Ecto neural progenitor cell (in vitro differentiated cells): ENCODE results near the gene CLTA.
"Not testable (repeated sequence)": the region's sequence is repeated elsewhere in the genome, so short reads cannot be mapped to it uniquely, and the experiment has no call there.

ENCODE experiments used
- DNase-seq: peaks from one replicate; pipeline ENCODE4 v3.0.0-alpha.2; 2018; ENCODE audit warnings: low spot score

Gene CLTA

DNA sequence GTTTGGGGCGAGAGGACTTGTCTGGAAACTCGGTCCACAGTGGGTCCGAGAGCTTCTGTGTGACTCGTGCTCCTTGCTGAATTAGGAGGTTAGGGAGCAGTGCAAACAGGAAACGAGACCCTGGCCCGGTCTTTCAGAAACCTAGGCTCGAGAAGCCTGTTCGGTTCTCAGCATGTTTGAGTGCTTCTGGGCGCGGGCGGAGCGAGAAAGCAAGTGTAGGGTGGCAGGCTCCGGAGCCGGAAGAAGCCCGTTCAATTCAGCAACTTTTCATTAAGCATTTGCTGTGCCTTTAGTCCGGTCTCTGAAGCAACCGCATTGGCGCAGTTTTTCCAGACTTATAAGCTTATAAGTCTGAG, 547 bp downstream of the CLTA start:
- DNase-seq, result no peak

DNA sequence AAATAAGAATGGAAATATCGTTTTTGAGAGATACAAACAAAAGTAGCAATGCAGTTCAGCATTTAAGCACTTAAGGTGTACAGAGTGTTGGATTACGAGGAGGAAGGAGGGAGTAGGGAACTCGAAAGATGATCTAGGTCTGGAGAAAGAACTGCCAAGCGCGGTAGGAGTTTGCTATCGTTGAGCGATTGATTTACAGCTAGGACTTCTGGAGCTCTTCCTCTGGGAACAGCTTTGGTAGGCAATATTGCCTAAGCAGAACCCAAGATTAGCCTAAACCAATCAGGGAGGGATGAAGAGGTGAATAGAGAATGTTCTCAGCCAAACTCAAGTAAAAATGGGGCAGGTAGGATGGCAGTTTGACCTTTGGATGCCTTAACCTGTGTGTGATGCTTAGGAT, 965 bp downstream of the CLTA start:
- no peak for DNase-seq

DNA sequence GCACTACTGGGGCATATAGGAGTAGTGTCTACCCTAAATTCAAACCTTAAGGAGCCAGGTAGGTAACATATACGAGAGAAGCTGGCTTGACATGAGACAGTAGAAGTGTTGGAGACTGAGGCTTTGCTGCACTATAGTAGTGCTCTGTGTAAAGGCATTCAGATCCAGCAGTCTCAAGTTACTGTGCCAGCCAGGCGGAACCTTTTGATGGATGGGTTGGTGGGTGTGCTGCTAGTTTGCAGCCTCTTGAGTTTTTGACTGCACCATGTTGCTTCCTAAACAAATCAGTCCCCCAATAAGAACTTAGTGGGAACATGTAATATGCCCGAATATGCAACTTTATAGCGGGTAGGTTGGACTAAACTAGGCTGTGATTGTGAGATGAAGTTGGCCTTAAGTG, 1.5 kb downstream of the CLTA start:
- no peak for DNase-seq

DNA sequence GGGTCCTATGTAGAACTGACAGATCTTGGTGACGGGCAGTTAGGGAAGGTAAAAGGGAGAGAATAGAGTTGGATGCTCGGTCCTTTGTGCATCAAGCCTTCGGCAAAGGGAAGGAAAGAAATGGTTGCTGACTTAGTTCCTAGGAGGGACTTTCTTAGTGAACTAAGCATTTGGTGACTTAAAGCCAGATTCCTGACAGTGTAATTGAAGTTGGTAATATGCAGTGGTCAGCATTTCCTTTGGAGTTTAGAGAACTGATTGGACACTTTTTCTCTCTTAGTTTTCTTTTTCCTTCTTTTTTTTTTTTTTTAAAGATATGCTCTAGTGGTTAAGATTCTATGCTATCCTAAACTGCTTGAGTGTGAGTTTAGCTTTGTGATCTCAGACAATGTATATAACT, 2.3 kb downstream of the CLTA start:
- no peak for DNase-seq

DNA sequence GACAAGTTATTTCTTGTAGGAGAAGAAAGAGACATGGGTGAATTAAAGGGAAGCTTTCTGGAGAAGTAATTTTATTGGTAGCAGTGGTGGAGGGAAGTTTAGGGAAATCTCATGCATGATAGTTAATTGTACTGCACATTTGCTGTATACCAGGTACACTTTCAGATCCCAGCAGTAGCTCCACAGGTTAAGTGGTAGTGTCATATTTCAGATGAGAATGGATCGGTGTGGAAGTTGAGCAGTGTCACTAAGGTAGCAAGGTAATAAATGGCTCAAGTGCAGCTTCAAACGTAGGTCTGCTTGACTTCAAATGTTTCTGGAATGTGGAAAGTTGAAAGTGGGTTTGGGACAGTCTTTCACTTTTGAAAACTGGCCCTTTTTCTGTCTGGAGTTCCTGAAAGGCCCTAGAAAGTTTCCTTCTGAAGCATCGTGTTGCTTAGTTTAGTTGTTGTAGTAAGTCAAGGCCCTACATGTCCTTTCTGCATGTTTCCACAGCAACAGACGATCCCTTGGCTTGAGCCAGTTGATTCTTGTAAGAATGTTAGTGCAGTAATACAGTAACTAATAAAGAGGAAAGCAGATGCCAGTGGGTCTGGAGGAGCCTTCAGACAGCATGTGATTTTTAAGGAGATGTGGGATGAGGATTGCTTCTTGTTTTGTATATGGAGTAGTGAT, 3.7 kb downstream of the CLTA start:
- no peak for DNase-seq

DNA sequence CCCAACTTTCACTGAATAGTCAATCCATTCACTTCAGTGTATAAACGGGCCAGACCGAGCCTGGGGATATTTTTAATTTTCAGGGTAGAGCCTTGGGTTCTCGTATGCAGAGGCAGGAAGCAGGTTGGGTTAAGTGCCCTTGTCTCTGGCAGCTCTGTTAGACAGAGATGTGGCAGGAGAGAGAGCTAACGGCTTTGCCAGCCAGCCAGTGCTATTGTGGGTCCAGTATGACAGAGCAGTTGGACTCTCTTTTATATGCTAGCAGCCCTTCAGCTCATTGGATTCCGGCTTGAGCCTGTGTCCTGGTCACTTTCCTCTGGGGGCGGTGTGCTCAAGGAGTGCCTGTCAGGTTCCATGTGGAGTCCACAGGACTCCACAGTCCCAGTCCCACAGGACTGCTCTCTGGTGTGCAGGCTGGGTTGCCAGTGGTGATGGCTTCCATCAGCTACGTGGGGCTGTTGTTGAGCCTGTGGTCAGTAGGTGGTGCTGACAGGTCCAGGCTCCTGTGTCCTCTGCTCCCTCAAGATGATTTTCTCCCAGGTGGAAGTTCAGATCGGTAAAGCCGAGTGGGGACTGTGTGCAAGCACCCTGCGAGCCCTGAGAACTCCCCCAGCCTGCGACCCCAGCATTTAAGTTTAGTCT, 14.3 kb downstream of the CLTA start:
- no peak for DNase-seq

DNA sequence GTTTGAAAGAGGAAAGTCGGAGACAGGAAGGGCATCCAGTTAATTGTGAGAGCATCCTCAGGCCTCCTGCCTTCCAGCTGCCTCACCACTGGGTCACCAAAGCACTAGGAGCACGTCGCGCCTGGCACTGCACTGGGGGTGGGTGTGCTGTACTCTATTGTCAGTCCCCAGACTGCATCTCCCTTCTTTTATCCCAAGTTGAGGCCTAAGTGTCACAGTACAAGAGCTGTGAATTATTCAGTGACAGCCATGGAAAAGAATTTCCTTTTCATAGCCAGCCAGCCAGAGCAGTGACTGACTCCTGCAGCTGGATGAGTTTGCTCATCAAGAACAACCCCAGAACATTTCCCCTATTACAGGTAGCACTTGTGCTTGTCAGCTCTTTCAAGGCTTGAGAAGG, 16.3 kb downstream of the CLTA start:
- no peak for DNase-seq

DNA sequence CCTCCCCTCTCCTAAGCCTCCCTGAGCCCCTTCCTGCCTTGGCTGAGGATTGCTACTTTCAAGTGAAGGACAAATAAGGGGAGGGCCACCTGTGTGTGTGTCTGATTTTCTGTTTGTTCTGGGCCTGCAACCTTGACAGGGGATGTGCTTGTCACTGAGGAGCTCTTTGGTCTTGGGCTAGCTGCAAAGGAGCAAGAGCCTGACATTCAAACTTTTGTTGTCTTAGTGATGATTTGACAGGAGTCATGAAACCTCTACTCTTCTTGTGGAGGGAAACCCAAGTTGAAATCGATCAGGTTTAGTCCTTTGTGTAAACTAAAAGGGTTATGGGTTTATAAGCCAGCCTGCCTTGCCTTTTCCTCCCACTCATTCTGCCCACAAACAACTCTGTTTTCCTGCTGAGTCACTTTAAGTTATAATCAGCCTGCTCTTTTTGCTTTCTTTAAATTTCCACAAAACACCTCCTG, 16.9 kb downstream of the CLTA start:
- no peak for DNase-seq

DNA sequence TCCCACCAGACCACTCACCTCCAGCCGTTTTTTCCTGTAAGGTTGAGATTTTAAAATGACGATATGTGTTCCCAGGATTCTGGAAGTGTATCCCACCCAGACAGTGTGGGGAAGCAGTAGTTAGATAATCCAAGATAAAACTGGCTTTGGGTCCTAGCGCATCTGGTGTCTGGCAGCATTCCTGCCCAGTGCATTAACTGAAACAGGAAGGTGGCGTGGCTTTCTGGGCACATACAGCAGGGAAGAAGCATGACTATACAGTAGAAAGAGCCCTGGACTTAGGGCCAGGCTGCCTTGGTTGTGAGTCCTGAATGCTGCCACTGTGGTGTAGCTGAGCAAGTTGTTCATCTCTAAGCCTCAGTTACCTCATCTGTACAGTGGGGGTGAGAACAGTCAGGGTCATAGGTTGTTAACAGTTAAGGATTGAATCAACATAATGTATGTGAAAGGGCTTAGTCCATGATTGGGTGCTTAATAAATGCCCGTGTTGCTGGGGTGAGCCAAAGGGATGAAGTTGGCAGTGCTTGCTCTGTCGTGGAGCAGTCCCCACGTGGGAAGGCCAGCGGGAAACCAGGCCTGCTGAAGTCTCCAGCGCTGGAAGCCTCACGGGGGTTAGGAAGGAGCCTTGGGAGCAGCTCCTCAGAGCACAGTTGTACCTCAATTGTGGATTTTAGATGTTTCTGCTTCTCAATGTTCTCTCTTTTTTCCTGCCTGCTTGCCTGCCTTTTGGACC, 18.0 kb downstream of the CLTA start:
- no peak for DNase-seq

DNA sequence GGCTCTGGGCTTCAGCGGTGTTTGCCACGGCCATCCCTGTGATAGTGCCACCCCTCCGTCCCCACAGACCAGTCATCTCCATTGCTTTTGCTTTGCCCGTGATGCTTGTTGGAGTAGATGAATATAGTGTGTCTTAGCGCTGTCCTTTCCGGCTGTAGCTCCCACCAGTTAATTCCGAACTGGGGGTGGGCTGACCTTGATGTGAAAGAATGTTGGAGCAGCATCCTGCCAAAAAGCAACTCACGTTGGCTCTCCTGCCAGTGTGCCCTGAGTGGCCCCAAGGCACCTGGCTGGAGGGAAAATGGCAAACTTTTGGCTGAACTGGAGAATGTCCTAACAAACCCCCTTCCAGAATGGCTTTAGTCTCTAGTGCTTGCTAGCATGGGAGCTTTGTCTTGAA, 20.0 kb downstream of the CLTA start:
- DNase-seq, result no peak

DNA sequence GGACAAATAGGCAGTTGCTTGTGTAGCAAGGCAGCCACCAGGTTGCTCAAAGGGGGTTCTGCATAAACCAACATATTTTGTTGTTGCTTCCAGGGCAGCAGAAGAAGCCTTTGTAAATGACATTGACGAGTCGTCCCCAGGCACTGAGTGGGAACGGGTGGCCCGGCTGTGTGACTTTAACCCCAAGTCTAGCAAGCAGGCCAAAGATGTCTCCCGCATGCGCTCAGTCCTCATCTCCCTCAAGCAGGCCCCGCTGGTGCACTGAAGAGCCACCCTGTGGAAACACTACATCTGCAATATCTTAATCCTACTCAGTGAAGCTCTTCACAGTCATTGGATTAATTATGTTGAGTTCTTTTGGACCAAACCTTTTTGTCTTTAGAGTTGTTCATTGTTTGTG, 20.8 kb downstream of the CLTA start:
- DNase-seq, result no peak

DNA sequence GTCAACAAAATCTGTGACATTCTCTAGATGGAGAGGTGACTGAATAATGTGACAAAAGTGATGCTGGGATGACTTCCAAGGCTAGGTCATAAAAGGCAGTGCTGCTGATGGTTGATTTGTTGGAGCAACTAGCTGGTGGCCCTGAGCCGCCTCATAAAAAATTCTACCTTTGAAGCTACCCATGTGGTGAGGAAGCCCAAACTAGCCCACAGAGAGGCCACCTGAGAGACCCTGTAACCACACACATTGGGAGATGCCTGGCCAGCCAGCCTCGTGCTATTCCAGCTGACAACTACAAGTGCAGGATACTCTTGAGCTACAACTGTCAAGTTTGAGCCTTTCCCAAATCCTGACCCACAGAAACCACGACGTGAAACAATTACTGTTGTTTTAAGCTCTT, 22.7 kb downstream of the CLTA start:
- no peak for DNase-seq

DNA sequence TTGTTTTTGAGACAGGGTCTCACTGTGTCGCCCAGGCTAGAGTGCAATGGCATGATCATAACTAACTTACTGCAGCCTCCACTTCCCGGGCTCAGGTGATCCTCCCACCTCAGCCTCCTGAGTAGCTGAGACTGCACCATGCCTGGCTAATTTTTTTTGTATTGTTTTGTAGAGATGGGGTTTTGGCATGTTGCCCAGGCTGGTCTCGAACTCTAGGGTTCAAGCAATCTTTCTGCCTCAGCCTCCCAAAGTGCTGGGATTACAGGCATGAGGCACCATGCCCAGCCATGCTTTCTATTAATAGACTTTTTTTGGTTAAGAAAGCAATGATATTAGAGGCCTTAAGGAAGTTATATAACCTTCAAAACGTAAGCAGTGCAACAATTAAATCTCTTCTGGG, 23.3 kb downstream of the CLTA start:
- DNase-seq, result no peak

DNA sequence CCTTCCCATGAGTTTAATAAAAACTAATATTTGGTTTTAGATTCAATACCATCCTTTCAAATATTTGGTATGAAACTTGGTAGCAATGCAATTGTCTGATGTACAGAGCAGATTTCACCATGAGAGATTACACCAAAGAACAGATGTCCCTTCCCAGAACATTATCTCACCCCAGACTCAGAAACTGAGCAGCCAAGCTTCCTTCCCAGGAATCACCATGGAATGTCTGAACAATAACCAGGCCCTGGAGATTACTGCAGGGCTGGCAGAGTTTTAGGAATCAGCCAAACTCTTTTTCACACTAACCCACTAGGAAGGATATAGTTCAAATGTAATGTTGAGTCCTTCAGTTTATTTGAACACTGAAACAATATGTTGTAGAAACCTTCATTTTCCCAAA, 23.9 kb downstream of the CLTA start:
- DNase-seq, result no peak

DNA sequence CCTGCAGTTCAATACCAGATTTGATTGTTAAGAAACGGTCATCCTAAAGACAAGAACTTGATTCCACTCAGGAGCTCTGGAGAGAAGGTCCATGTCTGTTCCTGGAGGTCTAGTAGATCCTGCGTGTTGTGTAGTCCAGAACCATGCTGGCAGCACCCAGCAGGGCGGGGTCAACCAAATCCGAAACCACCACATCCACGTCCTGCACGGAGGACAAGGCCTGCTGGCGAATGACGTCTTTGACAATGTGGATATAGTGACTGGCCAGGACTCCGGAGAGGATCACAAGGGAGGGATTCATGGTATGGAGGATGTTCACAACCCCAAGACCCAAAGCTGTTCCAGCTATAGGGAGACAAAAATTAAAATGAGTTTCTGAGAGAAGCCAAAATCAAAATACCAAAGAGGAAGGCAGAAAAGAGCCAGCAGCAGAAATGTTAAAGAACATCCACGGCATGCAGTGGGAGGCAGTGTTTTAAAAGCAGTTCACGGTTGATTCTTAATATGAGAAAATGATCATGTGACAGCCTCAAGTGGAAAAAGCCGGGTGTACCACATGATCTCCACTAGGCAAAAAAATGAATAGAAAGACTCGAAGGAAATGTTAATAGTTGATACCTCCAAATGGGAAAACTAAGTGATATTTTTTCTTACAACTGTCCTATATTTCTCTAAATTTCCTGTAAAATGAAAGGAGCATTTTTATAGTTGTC, 26.7 kb downstream of the CLTA start:
- DNase-seq, result no peak

DNA sequence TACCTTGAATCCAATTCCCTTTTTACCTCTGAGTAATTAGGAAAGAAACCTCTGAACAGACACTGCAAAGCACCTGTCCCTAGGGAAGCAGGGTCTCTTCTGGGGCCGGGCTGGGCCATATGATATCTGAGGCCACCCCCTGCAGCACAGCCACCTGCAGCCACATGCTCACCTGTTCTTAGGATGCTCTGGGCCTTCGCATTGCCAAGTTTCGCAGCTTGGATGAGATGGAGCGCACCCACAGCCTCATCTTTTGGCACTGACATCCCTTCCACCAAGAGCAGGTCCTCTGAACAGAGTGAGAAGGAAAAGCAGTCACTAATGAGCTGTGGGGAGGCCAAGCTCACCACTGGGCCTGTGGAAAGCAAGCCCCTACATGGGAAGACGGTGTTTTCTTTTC, 27.3 kb downstream of the CLTA start:
- no peak for DNase-seq

DNA sequence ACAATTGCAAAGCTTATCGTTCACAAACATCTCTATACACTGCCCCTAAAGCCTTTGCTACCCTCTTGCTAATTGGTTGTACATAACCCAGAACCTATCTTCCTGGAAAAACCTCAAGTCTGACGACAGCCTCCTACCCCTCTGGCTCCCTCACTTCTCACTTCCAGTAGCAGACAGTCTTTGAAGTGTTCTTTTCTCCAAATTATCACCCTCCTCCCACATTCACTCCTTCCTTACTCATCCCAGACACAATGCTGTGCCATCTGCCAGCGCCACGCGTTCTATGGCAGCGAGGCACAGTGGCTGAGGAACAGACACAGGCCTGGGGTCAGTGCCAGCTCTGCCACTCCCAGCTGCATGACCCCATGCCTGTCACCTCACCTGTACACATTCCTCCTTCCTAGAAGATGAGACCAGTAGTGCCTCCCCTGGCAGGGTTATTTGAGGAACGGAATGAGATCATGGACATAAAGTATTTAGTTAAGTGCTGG, 27.7 kb downstream of the CLTA start:
- DNase-seq, result no peak

DNA sequence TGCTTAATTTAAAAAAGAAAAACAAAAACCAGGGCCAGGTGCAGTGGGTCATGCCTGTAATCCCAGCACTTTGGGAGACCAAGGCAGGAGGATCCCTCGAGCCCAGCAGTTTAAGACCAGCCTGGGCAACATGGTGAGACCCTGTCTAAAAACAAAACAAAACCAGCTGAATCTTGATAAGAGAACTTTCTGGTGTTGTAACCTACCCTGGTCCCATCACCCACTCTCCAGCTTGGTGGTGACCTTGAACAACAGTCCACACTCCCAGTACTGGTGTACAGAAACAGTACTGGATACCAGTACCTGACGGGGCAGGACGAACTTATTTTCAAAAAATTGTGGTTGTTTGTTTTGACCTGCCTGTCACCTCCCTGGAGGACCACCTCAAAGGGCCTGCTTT, 30.9 kb downstream of the CLTA start:
- DNase-seq, result no peak

DNA sequence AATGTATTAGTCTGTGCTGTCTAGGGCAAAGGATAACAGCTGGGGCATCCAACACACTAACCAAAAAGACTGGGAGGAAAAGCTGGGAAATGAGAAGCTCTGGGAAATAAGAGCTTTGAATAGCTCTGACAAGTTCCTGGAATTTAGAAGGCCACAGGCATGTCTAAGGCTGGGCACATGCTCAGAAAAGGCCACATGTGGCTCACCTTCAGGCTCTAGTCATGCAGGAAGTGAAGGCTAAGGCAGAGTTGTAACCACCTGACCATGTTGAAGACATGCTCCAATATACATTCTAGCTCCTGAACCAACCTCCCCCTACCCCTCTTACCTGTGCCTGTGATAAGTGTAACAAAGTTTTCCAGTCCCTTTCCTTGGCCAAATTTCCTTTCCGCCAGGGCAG, 31.7 kb downstream of the CLTA start:
- DNase-seq, result no peak

DNA sequence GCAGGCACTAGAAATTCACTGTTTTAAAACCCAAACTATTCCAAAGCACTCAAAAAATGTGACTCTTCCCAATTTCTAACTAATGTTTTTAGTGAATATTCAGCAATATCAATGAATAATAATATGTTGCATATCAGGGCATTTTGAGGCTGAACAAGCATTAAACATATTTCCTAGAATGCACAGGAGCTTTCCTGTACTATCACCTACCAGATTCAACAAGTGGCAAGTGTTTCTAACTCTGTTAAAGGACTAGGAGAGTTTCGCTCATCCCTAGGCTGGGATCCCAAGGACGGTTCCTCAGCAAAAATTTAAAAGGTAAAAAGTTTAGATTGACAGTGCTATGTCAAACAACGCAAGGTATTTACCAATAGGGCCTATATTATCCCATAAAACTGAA, 46.5 kb downstream of the CLTA start:
- no peak for DNase-seq

DNA sequence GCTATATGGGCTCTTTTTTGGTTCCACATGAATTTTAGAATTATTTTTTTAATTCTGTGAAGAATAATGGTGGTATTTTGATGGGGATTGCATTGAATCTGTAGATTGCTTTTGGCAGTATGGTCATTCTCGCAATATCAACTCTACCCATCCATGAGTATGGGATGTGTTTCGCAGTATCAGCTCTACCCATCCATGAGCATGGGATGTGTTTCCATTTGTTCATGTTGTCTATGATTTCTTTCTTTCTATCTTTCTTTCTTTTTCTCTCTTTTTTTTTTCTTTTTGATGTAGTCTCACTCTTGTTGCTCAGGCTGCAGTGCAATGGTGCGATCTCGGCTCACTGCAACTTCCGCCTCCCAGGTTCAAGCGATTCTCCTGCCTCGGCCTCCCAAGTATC, 48.5 kb downstream of the CLTA start:
- not testable (repeated sequence) for DNase-seq

DNA sequence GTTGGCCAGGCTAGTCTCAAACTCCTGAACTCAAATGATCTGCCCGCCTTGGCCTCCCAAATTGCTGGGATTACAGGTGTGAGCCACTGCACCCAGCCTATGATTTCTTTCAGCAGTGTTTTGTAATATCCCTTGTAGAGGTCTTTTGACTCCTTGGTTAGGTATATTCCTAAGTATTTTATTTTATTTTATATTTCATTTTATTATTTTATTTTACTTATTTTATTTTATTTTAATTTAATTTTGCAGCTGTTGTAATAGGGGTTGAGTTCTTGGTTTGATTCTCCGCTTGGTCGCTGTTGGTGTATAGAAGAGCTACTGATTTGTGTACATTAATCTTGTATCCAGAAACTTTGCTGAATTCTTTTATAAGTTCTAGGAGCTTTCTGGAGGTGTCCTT, 49.0 kb downstream of the CLTA start:
- not testable (repeated sequence) for DNase-seq

DNA sequence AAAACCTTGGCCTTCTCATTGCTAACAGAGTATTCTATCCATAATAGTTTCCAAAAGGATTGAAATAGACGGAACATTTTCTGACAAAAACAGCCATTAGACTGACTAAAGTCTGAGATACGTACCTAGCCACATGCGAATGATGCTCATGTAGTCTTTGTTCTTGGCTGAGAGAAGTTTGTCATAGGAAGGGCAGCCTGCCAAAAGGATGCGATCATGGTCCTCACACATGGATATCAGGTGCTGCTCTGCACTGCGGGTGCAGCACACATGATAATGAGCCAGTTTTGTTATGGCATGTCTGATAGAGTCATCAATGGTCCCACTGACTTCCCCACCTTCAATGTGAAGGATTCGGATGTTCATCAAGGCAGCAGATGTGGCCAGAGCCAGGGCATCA, 55.2 kb downstream of the CLTA start:
- no peak for DNase-seq
